Spleen (tissue), 11 donors: ENCODE results near the gene CDK14. TPM values are rescaled to one million over a fixed set of nuclear protein-coding genes. Genes with fewer than 3 reads are reported as not detected.
A peak's percentile ranks its signal among the peaks of the same experiment; 100 is the strongest.

Experiments used
- DNase-seq: peaks from one replicate; pipeline ENCODE4 v3.0.0-alpha.2; 2020
- H3K27ac ChIP-seq, 8 donors: fragments of 200-600 bp; sonication (generic) in 7 of 8; 1 replicate in 4 of 8; 2 replicates in 4 of 8; pipeline versions ENCODE4 v1.5.0 to v1.8.0; 2016 to 2021; ENCODE audit warnings: inconsistent platforms in 4 of 8, mild to moderate bottlenecking in 4 of 8, moderate library complexity in 1 of 8
- H3K27me3 ChIP-seq, 7 donors: fragments of 200-600 bp; sonication (generic) in 6 of 7; replicated peaks in 1 of 7; 1 replicate in 4 of 7; 2 replicates in 3 of 7; pipeline versions ENCODE4 v1.5.0 to v1.8.0; 2016 to 2021; ENCODE audit warnings: inconsistent platforms in 3 of 7, mild to moderate bottlenecking in 1 of 7
- H3K36me3 ChIP-seq, 6 donors: fragments of 200-600 bp; sonication (generic) in 5 of 6; 1 replicate in 4 of 6; 2 replicates in 2 of 6; pipeline versions ENCODE4 v1.5.0 to v1.8.0; 2016 to 2021; ENCODE audit warnings: inconsistent platforms in 2 of 6
- H3K4me1 ChIP-seq, 6 donors: fragments of 200-600 bp; sonication (generic) in 5 of 6; 1 replicate in 3 of 6; 2 replicates in 3 of 6; pipeline versions ENCODE4 v1.5.0 to v1.8.0; 2016 to 2021; ENCODE audit warnings: inconsistent platforms in 3 of 6
- H3K4me3 ChIP-seq, 8 donors: fragments of 200-600 bp; sonication (generic) in 7 of 8; 1 replicate in 4 of 8; 2 replicates in 4 of 8; pipeline versions ENCODE4 v1.5.0 to v1.8.0; 2016 to 2021; ENCODE audit warnings: inconsistent platforms in 4 of 8, mild to moderate bottlenecking in 4 of 8, moderate library complexity in 2 of 8
- H3K9me3 ChIP-seq, 8 donors: fragments of 200-600 bp; sonication (generic) in 7 of 8; 1 replicate in 4 of 8; 2 replicates in 4 of 8; pipeline versions ENCODE4 v1.5.0 to v1.8.0; 2016 to 2021; ENCODE audit warnings: inconsistent platforms in 4 of 8
- POLR2A ChIP-seq, 3 donors: fragments of 450-650 bp; IDR thresholded peaks; one replicate each; pipeline ENCODE4 v1.5.1; 2017; ENCODE audit warnings: antibody characterized with exemption in 3 of 3, mild to moderate bottlenecking in 1 of 3
- POLR2AphosphoS5 ChIP-seq, 3 donors: sonication (generic); formaldehyde crosslinking; IDR thresholded peaks; one replicate each; pipeline ENCODE4 v1.5.1; 2017; ENCODE audit warnings: antibody characterized with exemption in 3 of 3
- WGBS, 5 donors: extraction: QIAGEN DNeasy Blood & Tissue Kit in 3 of 5; methylation state at CpG; one replicate each; pipeline versions ENCODE4 v1.1.5 to v1.1.7; 2013 to 2018; 5-methylcytosine and 5-hydroxymethylcytosine counted together
- intact Hi-C: fragments of 100-400 bp; cut with DNase I; formaldehyde crosslinking; loops from one replicate; pipeline ENCODE4 v1.15.0; 2023; ENCODE audit warnings: low total_unique reads
- polyA plus RNA-seq, 3 donors: library from polyadenylated mRNA; stranded (reverse); fragments of 200-250 nt; gene quantifications; one replicate each; pipeline ENCODE4 v1.2.1, GENCODE V29; 2013
- total RNA-seq, 7 donors: library from RNA; depleted of rRNA in 3 of 7; stranded (reverse); fragments of >200 nt in 3 of 7; fragmentation: NEBNext Ultra II Directional in 4 of 7; extraction: Animal tissue kit (Norgen Biotek cat#: 25700) in 4 of 7; gene quantifications; one replicate each; pipeline versions ENCODE4 v1.1.0 to v1.2.1, GENCODE V29; 2016 to 2021
- TF ChIP-seq, protein P1 (sequence below), 11 experiments: fragments of 200-600 bp in 7 of 11; fragments of 450-650 bp in 4 of 11; sonication (generic) in 4 of 11; IDR thresholded peaks in 8 of 11; conservative IDR thresholded peaks in 3 of 11; 1 replicate in 7 of 11; 2 replicates in 4 of 11; pipeline versions ENCODE4 v1.4.0 to v1.8.0; 2016 to 2021; ENCODE audit warnings: antibody characterized with exemption in 11 of 11, inconsistent platforms in 4 of 11, mild to moderate bottlenecking in 1 of 11
- donor health status: healthy with polysubstance abuse.
- donor health status: DM: no; HTN: no; CAD: no; lungs with moderate emphysema.
- donor health status: DM: no; HTN: no; CAD: no.
- donor health status: Bipolar disorder and iron deficiency.
- donor health status: healthy.
- donor health status: DM: no; HTN: no; CAD: no.
- donor health status: DM: yes; HTN: yes; CAD: no.

The CDK14 gene
- total and polyA plus RNA-seq, 10 donors = 6.6 to 109 (median 51.2) TPM

DNA sequence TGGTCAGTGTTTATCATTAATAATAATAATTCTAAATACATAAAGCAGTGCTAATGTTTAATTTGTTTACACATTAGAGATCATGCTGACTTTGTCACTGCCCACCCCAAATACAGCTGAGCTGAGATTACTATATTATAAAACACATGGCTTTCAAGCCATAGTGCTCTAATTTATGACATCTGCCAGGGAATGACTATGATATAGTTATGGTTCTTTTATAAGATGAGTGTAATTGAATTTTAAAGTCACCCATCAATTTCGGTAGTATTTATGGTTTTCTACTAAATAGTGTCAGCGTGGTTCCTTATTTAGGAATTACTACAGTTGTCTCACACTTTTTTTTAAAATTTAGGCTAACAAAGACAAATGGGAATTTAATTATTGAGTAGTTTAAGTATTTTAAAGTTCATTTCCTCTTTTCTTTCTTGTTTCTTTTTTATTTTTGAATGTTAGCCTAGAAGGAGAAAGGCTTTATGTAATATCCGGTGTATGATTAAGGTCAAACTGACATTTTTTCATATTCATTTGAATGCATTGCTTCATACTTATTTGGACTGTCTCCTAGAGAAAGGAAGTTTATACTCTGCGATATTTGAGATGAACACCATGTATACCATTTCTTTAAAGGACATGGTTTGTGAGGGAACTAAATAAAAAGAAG, 3.9 kb downstream of the CDK14 start:
- H3K4me3 ChIP-seq = no peak overlapping the region
- peak overlapping the region in 6 of 8 donors; percentile 58 to 79 (median 71) for H3K27ac ChIP-seq

DNA sequence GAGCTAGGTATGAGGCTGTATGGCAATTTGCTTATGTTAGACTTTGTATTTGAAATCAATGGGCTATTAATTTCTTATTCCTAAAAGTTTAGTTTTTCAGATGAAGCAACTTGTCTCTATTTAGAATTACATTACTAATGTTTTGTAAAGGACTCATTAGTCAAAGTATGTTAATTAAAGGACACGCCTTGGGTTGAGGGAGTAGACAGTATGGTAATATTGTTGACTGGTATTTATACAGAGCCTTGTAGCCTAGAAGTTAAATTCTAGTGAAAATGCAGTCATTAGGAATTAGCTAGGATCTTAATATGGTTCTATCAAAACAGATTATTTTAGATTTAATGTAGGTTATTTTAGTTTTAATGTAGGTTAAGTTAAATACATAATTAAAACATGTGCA, 6.2 kb downstream of the CDK14 start:
- no peak overlapping the region for H3K27ac ChIP-seq
- H3K4me3 ChIP-seq = no peak overlapping the region
- peaks cover 0 to 3% (median 0%) of the 10 kb centered on the region in 7 donors for H3K27me3 ChIP-seq
- 87 to 100% (median 94%) methylated on average over 1 of the region's 1 CpG for WGBS, 5 donors
- H3K36me3 ChIP-seq = no peaks in the 10 kb centered on the region
- TF ChIP-seq, protein P1, sequence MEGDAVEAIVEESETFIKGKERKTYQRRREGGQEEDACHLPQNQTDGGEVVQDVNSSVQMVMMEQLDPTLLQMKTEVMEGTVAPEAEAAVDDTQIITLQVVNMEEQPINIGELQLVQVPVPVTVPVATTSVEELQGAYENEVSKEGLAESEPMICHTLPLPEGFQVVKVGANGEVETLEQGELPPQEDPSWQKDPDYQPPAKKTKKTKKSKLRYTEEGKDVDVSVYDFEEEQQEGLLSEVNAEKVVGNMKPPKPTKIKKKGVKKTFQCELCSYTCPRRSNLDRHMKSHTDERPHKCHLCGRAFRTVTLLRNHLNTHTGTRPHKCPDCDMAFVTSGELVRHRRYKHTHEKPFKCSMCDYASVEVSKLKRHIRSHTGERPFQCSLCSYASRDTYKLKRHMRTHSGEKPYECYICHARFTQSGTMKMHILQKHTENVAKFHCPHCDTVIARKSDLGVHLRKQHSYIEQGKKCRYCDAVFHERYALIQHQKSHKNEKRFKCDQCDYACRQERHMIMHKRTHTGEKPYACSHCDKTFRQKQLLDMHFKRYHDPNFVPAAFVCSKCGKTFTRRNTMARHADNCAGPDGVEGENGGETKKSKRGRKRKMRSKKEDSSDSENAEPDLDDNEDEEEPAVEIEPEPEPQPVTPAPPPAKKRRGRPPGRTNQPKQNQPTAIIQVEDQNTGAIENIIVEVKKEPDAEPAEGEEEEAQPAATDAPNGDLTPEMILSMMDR (IDR thresholded peaks at IDR 0.05 in 8 of 11, conservative IDR thresholded peaks at IDR 0.05 in 3 of 11) = no peak
- TF ChIP-seq POLR2AphosphoS5 (IDR thresholded peaks at IDR 0.05) (no peak), POLR2A (IDR thresholded peaks at IDR 0.05) (no peak)
- DNase-seq = no peak
- intact Hi-C loops = no loop called here
- peaks cover 0 to 53% (median 30%) of the 10 kb centered on the region in 6 donors for H3K4me1 ChIP-seq
- no peaks in the 10 kb centered on the region for H3K9me3 ChIP-seq

More for the DNA sequence above, 3.9 kb downstream of the CDK14 start:
- H3K4me1 ChIP-seq = peaks cover 4 to 66% (median 46%) of the 10 kb centered on the region in 6 donors
- no peak for DNase-seq
- intact Hi-C loops = no loop called here
- TF ChIP-seq POLR2AphosphoS5 (IDR thresholded peaks at IDR 0.05) = no peak
- no peak for TF ChIP-seq POLR2A (IDR thresholded peaks at IDR 0.05)
- TF ChIP-seq, protein P1 (IDR thresholded peaks at IDR 0.05 in 8 of 11, conservative IDR thresholded peaks at IDR 0.05 in 3 of 11) = no peak
- peaks cover 0 to 22% (median 0%) of the 10 kb centered on the region in 7 donors for H3K27me3 ChIP-seq
- no peaks in the 10 kb centered on the region for H3K36me3 ChIP-seq
- H3K9me3 ChIP-seq = no peaks in the 10 kb centered on the region
- WGBS, 5 donors = 11 to 28% (median 19%) methylated on average over 4 of the region's 4 CpGs

DNA sequence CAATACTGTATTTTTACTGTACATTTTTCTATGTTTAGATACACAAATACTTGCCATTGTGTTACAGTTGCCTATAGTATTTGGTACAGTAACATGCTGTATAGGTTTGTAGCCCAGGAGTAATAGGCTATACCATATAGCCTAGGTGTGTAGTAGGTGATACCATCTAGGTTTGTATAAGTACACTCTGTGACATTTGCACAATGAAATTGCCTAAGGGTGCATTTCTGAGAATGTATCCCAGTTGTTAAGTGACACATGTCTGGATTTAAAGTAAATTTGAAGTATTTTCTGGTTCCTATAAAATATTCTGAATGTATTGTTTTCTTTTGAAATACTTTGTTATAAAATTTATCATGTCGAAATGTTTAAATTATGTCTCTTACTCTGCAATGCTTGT, 7.2 kb downstream of the CDK14 start:
- no peak for DNase-seq
- H3K9me3 ChIP-seq = no peaks in the 10 kb centered on the region
- intact Hi-C loops = no loop called here

DNA sequence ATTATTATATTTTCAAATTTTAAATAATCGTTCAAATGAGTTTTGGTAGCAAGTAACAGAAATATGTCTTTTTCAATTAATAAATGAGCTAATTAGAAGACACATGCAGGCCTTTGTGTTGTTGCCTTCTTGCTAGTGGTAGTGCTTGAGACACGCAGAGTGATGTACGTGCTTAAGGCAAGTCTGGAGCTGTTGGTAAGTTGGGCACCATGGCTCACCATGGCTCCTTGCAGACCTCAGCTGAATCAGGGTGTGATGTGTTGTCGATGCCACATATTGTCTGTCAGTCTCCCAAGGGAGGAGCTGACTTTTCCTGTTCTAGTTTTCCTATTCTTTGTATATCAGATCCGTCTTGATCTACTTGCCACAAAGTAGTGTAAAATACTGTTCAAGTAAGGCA, 8.3 kb downstream of the CDK14 start:
- Histone ChIP-seq H3K4me1 (peaks cover 0 to 35% (median 18%) of the 10 kb centered on the region in 6 donors), H3K27ac (no peak overlapping the region), H3K27me3 (no peaks in the 10 kb centered on the region), H3K36me3 (no peaks in the 10 kb centered on the region), H3K9me3 (no peaks in the 10 kb centered on the region), H3K4me3 (no peak overlapping the region)
- TF ChIP-seq POLR2AphosphoS5 (IDR thresholded peaks at IDR 0.05) (no peak), POLR2A (IDR thresholded peaks at IDR 0.05) (no peak)
- TF ChIP-seq, protein P1 (IDR thresholded peaks at IDR 0.05 in 8 of 11, conservative IDR thresholded peaks at IDR 0.05 in 3 of 11) = no peak
- 82 to 93% (median 90%) methylated on average over 5 of the region's 5 CpGs for WGBS, 5 donors
- intact Hi-C loops = no loop called here
- no peak for DNase-seq

More for the DNA sequence above, 7.2 kb downstream of the CDK14 start:
- Histone ChIP-seq H3K4me3 (no peak overlapping the region), H3K27me3 (no peaks in the 10 kb centered on the region), H3K36me3 (no peaks in the 10 kb centered on the region), H3K27ac (no peak overlapping the region), H3K4me1 (peaks cover 0 to 42% (median 22%) of the 10 kb centered on the region in 6 donors)
- TF ChIP-seq POLR2AphosphoS5 (IDR thresholded peaks at IDR 0.05) (no peak), POLR2A (IDR thresholded peaks at IDR 0.05) (no peak)
- WGBS, 5 donors = 92 to 96% (median 95%) methylated on average over 1 of the region's 1 CpG
